ENCODE data around the gene STRN3. TPM values are rescaled to one million over a fixed set of nuclear protein-coding genes. Genes with fewer than 3 reads are reported as not detected.

Gene STRN3
- total RNA-seq, 1 experiment from 2014 or later, result 52.1 TPM

- Mint-ChIP-seq H3K4me3 (no peak overlapping the region), H3K27ac (no peak overlapping the region), H3K36me3 (ENCODE audit: insufficient read depth in 1 of 3, low read depth in 3 of 3) (peaks cover 0 to 11% (median 2%) of the 10 kb centered on the region in 3 experiments; a peak in 3 of 7 replicates), H3K9me3 (no peaks in the 10 kb centered on the region), H3K27me3 (ENCODE audit: low read depth) (no peaks in the 10 kb centered on the region), H3K4me1 (no peaks in the 10 kb centered on the region)
- H2BK120ac ChIP-seq (ENCODE audit: low read depth, low read length, poor library complexity, severe bottlenecking), result no peak overlapping the region
- H4K5ac ChIP-seq (ENCODE audit: insufficient read length, low read depth, low read length), result no peak overlapping the region
- H3K79me1 ChIP-seq (ENCODE audit: insufficient read depth, low read depth, low read length, poor library complexity, severe bottlenecking), result no peaks in the 10 kb centered on the region
- no peak overlapping the region for H4K91ac ChIP-seq (ENCODE audit: insufficient read length, low read depth, low read length)
- H3K18ac ChIP-seq (ENCODE audit: insufficient read length, low read depth, low read length), result no peak overlapping the region
- H2AFZ ChIP-seq (ENCODE audit: low read length), result no peak overlapping the region
- no peaks in the 10 kb centered on the region for H4K20me1 ChIP-seq (ENCODE audit: control insufficient read depth, insufficient read depth, insufficient read length)
- no peak overlapping the region for H2BK20ac ChIP-seq (ENCODE audit: low read depth, low read length, poor library complexity, severe bottlenecking)
- H2BK12ac ChIP-seq (ENCODE audit: insufficient read length, low read depth, low read length), result no peak overlapping the region
- no peak overlapping the region for H3K9ac ChIP-seq (ENCODE audit: extremely low read depth, insufficient read length, low read length)
- H3K27me3 ChIP-seq (ENCODE audit: insufficient read depth, low read length), result no peaks in the 10 kb centered on the region
- H3K4me2 ChIP-seq (ENCODE audit: insufficient read depth, insufficient read length, low read length), result no peak overlapping the region
- H4K8ac ChIP-seq (replicated peaks; ENCODE audit: insufficient read length, low read depth, low read length), result no peak overlapping the region
- no peak overlapping the region for H3K4ac ChIP-seq (ENCODE audit: low read depth, low read length)
- H3K79me2 ChIP-seq (ENCODE audit: insufficient read depth, low read length), result no peaks in the 10 kb centered on the region
- WGBS (ENCODE audit: extremely low coverage, insufficient read length, low lambda C conversion rate), result no CpG with 5 or more reads among the region's 3 CpGs
- H3K14ac ChIP-seq (ENCODE audit: insufficient read depth, low read length), result no peak overlapping the region
- no peaks in the 10 kb centered on the region for H3K23me2 ChIP-seq (ENCODE audit: insufficient read length, low read depth, low read length, poor library complexity, severe bottlenecking)
- no peak overlapping the region for H3K23ac ChIP-seq (ENCODE audit: insufficient read length, low read depth, low read length)
- H3K56ac ChIP-seq (ENCODE audit: insufficient read length, low read depth, low read length), result no peak overlapping the region
- TF ChIP-seq CTCF (conservative IDR thresholded peaks at IDR 0.05), result no peak
- no peak for DNase-seq
- no peak overlapping the region for H3T11ph ChIP-seq (ENCODE audit: low read length)
- H2BK15ac ChIP-seq (ENCODE audit: low read depth, low read length), result no peak overlapping the region
- no peak overlapping the region for H2BK5ac ChIP-seq (ENCODE audit: insufficient read length, low read length)
- H3K4me1 ChIP-seq (ENCODE audit: insufficient read depth, low read length), result no peaks in the 10 kb centered on the region
- no peak overlapping the region for H2AK5ac ChIP-seq (ENCODE audit: insufficient read length, low read length)
- H3K9me3 ChIP-seq (ENCODE audit: control insufficient read depth, low read depth, low read length), result no peaks in the 10 kb centered on the region
- H3K27ac ChIP-seq (ENCODE audit: insufficient read length, low read depth, low read length), result no peak overlapping the region
Observed at GRCh38 chr14:31069343-31069742, 43.2 kb upstream of the STRN3 start.

All from H9 (cell line).